ENCODE data around the gene CLDN1.

DNA sequence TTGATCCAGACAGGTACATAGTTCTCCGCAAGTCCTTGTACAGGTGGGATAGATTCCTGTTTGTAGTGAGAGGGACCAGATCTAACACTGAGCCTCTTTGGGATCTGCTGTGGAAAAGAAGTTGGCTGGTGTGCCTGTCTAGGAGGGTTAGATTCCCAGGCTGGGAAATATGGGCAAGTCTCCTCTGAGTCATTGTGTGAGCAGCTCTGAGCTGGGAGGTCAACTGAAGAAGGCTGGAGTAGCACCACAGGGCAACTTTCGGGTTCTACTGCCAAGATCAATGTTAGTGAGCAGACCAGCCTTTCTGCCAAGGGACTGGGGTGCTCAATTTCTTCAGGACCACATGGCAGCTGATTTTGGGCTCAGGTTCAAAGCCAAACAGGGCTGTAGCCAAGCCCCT lies 33.4 kb downstream of the CLDN1 start:
- TF ChIP-seq CTCF (IDR thresholded peaks at IDR 0.05; ENCODE audit: poor library complexity, severe bottlenecking) (no peak), EZH2 (IDR thresholded peaks at IDR 0.05; ENCODE audit: borderline replicate concordance, insufficient read depth, low read length, poor library complexity, severe bottlenecking) (no peak), POLR2AphosphoS5 (IDR thresholded peaks at IDR 0.05) (no peak), EP300 (conservative IDR thresholded peaks at IDR 0.05; ENCODE audit: poor library complexity, severe bottlenecking) (no peak), RAD21 (conservative IDR thresholded peaks at IDR 0.05) (no peak), MXI1 (conservative IDR thresholded peaks at IDR 0.05; ENCODE audit: poor library complexity, severe bottlenecking) (no peak), TAF1 (IDR thresholded peaks at IDR 0.05; ENCODE audit: low read depth) (no peak)
- TF ChIP-seq, protein P1, sequence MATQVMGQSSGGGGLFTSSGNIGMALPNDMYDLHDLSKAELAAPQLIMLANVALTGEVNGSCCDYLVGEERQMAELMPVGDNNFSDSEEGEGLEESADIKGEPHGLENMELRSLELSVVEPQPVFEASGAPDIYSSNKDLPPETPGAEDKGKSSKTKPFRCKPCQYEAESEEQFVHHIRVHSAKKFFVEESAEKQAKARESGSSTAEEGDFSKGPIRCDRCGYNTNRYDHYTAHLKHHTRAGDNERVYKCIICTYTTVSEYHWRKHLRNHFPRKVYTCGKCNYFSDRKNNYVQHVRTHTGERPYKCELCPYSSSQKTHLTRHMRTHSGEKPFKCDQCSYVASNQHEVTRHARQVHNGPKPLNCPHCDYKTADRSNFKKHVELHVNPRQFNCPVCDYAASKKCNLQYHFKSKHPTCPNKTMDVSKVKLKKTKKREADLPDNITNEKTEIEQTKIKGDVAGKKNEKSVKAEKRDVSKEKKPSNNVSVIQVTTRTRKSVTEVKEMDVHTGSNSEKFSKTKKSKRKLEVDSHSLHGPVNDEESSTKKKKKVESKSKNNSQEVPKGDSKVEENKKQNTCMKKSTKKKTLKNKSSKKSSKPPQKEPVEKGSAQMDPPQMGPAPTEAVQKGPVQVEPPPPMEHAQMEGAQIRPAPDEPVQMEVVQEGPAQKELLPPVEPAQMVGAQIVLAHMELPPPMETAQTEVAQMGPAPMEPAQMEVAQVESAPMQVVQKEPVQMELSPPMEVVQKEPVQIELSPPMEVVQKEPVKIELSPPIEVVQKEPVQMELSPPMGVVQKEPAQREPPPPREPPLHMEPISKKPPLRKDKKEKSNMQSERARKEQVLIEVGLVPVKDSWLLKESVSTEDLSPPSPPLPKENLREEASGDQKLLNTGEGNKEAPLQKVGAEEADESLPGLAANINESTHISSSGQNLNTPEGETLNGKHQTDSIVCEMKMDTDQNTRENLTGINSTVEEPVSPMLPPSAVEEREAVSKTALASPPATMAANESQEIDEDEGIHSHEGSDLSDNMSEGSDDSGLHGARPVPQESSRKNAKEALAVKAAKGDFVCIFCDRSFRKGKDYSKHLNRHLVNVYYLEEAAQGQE (IDR thresholded peaks at IDR 0.05; ENCODE audit: borderline replicate concordance) = no peak
